Measurements from ENCODE around the gene PRPF6.

DNA sequence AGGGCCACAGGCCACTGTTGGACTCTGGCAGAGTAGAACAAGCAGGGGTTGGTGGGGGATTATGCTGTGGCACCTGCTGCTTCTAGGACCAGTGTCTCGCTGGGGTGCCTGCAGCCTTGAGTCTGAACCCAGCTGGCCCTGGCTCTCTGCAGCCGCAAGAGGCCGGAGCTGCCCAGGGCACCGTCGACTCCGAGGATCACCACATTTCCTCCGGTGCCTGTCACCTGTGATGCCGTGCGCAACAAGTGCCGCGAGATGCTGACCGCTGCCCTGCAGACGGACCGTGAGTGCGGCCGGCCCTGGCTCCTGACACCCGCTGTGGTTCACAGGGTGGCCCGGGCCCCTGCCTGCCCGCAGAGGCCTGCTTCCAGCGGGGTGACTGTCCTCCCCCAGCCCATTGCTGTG lies 88.3 kb downstream of the PRPF6 start:
- TF ChIP-seq POLR2A (IDR thresholded peaks at IDR 0.05; ENCODE audit: low read depth, low read length) (no peak), TAF1 (IDR thresholded peaks at IDR 0.05; ENCODE audit: borderline replicate concordance, low read depth, low read length) (no peak)
